ENCODE results near the gene YARS1. TPM values are rescaled to one million over a fixed set of nuclear protein-coding genes. Genes with fewer than 3 reads are reported as not detected.

The YARS1 gene
- 183 and 199 TPM in 2 replicates for total RNA-seq

- peak; percentile 98 for DNase-seq (ENCODE audit: insufficient read length, low spot score, missing footprints)
- Histone ChIP-seq H3K4me2 (ENCODE audit: insufficient read depth, low read length) (peak within 1 kb of the TSS; percentile 92), H4K20me1 (ENCODE audit: insufficient read depth, low read length) (peaks cover 13% of the 10 kb centered on the region), H3K4me1 (ENCODE audit: insufficient read depth, low read length) (peaks cover 18% of the 10 kb centered on the region), H3K36me3 (ENCODE audit: insufficient read depth, low read length) (peaks cover 9% of the 10 kb centered on the region), H2AFZ (ENCODE audit: low read length) (peak within 1 kb of the TSS; percentile 94), H3K4me3 (ENCODE audit: insufficient read depth, low read length) (peak within 1 kb of the TSS; percentile 92), H3K27ac (ENCODE audit: low read depth, low read length) (peak within 1 kb of the TSS; percentile 93), H3K9me3 (ENCODE audit: low read depth, low read length) (no peaks in the 10 kb centered on the region), H3K27me3 (ENCODE audit: insufficient read depth, low read length) (no peaks in the 10 kb centered on the region), H3K79me2 (ENCODE audit: insufficient read depth, low read length) (peaks cover 95% of the 10 kb centered on the region)
- no peak for TF ChIP-seq CTCF (IDR thresholded peaks at IDR 0.05; ENCODE audit: extremely low read depth, low read depth, low read length)
These were observed at the start of gene YARS1, which contains the start of gene S100PBP for GRCh38 chr1:32817159-32817814. Gene YARS1, minus strand, starts transcription at chr1:32817358. Its CDS starts 114 bp downstream, at chr1:32817244. Gene S100PBP, plus strand, starts transcription at chr1:32817653. Its CDS starts 8,447 bp downstream, at chr1:32826100.

- H3K79me2 ChIP-seq (ENCODE audit: insufficient read depth, low read length) = no peaks in the 10 kb centered on the region
- no peaks in the 10 kb centered on the region for H3K36me3 ChIP-seq (ENCODE audit: insufficient read depth, low read length)
- no peak overlapping the region for H2AFZ ChIP-seq (ENCODE audit: low read length)
- no peak overlapping the region for H3K4me3 ChIP-seq (ENCODE audit: insufficient read depth, low read length)
- no peak overlapping the region for H3K4me2 ChIP-seq (ENCODE audit: insufficient read depth, low read length)
- H3K4me1 ChIP-seq (ENCODE audit: insufficient read depth, low read length) = peaks cover 12% of the 10 kb centered on the region
- H3K9me3 ChIP-seq (ENCODE audit: low read depth, low read length) = no peaks in the 10 kb centered on the region
- no peak for DNase-seq (ENCODE audit: insufficient read length, low spot score, missing footprints)
- no peak for TF ChIP-seq CTCF (IDR thresholded peaks at IDR 0.05; ENCODE audit: extremely low read depth, low read depth, low read length)
- H3K27ac ChIP-seq (ENCODE audit: low read depth, low read length) = no peak overlapping the region
- H4K20me1 ChIP-seq (ENCODE audit: insufficient read depth, low read length) = no peaks in the 10 kb centered on the region
- H3K27me3 ChIP-seq (ENCODE audit: insufficient read depth, low read length) = peaks cover 7% of the 10 kb centered on the region
These were observed 48.7 kb upstream of the YARS1 start for GRCh38 chr1:32865639-32866405.

- no peaks in the 10 kb centered on the region for H4K20me1 ChIP-seq (ENCODE audit: insufficient read depth, low read length)
- no peaks in the 10 kb centered on the region for H3K36me3 ChIP-seq (ENCODE audit: insufficient read depth, low read length)
- DNase-seq (ENCODE audit: insufficient read length, low spot score, missing footprints) = no peak
- H3K79me2 ChIP-seq (ENCODE audit: insufficient read depth, low read length) = no peaks in the 10 kb centered on the region
- H3K9me3 ChIP-seq (ENCODE audit: low read depth, low read length) = no peaks in the 10 kb centered on the region
- no peak for TF ChIP-seq CTCF (IDR thresholded peaks at IDR 0.05; ENCODE audit: extremely low read depth, low read depth, low read length)
- no peak overlapping the region for H3K4me2 ChIP-seq (ENCODE audit: insufficient read depth, low read length)
- H2AFZ ChIP-seq (ENCODE audit: low read length) = no peak overlapping the region
- H3K4me3 ChIP-seq (ENCODE audit: insufficient read depth, low read length) = no peak overlapping the region
- peaks cover 10% of the 10 kb centered on the region for H3K4me1 ChIP-seq (ENCODE audit: insufficient read depth, low read length)
- no peak overlapping the region for H3K27ac ChIP-seq (ENCODE audit: low read depth, low read length)
- H3K27me3 ChIP-seq (ENCODE audit: insufficient read depth, low read length) = no peaks in the 10 kb centered on the region
These were observed 47.3 kb upstream of the YARS1 start for GRCh38 chr1:32864375-32865019.

GRCh38 chr1:32863881-32864245, 46.7 kb upstream of the YARS1 start:
- TF ChIP-seq CTCF (IDR thresholded peaks at IDR 0.05; ENCODE audit: extremely low read depth, low read depth, low read length) = no peak
- Histone ChIP-seq H4K20me1 (ENCODE audit: insufficient read depth, low read length) (no peaks in the 10 kb centered on the region), H3K79me2 (ENCODE audit: insufficient read depth, low read length) (no peaks in the 10 kb centered on the region), H3K4me1 (ENCODE audit: insufficient read depth, low read length) (peaks cover 10% of the 10 kb centered on the region), H3K27ac (ENCODE audit: low read depth, low read length) (no peak overlapping the region), H3K36me3 (ENCODE audit: insufficient read depth, low read length) (peaks cover 2% of the 10 kb centered on the region), H3K27me3 (ENCODE audit: insufficient read depth, low read length) (no peaks in the 10 kb centered on the region), H3K9me3 (ENCODE audit: low read depth, low read length) (no peaks in the 10 kb centered on the region), H3K4me2 (ENCODE audit: insufficient read depth, low read length) (no peak overlapping the region), H3K4me3 (ENCODE audit: insufficient read depth, low read length) (no peak overlapping the region), H2AFZ (ENCODE audit: low read length) (no peak overlapping the region)
- peak; percentile 72 for DNase-seq (ENCODE audit: insufficient read length, low spot score, missing footprints)

Measured in osteoblast (primary cell).